Dedifferentiated amniotic fluid mesenchymal stem cell (primary cell): Measurements from ENCODE around the gene SUPT20HL2.
"Not testable (repeated sequence)": the region's sequence is repeated elsewhere in the genome, so short reads cannot be mapped to it uniquely, and the experiment has no call there.

Source experiments
- DNase-seq: peaks from one replicate; pipeline ENCODE4 v3.0.0-alpha.2; 2016; ENCODE audit errors: extremely low spot score

Gene SUPT20HL2

DNA sequence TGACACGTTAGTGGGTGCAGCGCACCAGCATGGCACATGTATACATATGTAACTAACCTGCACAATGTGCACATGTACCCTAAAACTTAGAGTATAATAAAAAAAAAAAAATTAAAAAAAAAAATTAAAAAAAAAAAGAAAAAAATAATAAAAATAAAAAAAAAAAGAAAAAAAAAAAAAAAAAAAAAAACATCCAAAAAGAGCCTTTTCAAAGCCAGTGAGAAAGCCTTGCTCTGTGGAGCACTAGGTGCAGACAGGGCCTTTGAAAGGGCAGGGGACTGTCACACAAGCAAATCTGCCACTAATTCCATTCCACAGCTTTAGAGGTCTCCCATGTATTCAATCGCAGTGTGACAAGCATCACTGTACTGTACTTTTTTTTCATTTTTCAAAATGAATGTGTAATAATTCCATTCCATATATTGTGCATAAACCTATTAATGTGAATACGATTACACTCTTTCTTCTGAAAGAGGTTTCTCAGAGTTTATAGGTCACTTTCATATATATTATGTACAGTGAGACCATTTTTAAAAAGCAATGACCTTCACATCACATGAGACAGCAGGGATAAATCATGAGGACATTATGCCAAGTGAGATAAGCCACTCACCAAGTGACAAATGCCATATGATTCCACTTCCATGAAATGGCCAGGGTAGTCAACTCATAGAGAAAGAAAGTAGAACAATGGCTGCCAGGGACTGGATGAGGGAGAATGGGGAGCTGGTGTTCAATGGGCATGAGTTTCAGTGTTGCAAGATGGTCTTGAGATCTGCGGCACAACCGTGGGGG, 4.1 kb downstream of the SUPT20HL2 start:
- not testable (repeated sequence) for DNase-seq

DNA sequence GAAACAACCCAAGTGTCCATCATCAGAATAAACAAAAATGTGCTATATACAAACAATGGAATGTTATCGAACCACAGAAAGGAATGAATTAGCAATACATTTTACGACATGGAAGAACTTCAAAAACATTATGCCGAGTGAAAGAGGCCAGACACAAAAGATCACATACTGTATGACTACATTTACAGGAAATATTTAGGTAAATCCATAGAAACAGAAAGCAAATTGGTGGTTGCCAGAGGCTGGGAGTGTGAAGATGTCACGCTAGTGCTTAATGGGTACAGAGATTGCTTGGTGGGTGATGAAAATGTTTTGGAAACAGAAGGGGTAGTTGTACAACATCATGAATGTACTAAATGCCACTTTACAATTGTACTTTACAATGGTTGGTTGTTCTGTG, 5.1 kb downstream of the SUPT20HL2 start:
- DNase-seq: not testable (repeated sequence)

DNA sequence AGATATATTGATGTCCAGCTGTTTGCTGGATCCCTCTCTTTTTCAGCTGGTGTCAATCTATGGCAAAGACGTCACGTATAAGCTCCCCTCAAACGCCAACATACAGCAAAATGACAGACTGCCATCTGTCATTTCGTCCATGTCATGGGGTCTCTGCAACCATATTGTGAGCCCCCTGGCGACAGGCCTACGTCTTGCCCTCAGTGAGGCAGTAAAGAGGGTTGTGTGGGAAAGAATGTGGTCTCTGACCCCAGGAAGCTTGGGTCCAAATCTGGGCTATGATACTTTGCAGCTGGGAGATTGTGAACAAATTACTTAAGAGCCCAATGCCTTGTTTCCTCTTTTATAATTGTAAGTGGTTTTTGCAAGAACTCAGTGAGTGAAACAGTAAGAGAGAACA, 7.4 kb downstream of the SUPT20HL2 start:
- DNase-seq: no peak

DNA sequence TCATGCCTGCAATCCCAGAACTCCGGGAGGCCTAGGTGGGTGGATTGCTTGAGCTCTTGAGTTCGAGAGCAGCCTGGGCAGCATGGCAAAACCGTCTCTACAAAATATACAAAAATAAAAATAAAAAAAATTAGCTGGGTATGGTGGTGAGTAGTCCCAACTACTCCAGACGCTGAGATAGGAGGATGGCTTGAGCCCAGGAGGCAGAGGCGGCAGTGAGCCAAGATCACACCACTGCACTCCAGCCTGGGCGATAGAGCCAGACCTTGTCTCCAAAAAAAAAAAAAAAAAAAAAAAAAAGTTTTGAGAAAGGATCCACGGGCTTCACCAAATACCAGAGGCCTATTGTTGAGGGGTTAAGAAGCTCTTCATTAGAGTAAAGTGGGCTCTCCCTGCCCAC, 8.0 kb downstream of the SUPT20HL2 start:
- no peak for DNase-seq

DNA sequence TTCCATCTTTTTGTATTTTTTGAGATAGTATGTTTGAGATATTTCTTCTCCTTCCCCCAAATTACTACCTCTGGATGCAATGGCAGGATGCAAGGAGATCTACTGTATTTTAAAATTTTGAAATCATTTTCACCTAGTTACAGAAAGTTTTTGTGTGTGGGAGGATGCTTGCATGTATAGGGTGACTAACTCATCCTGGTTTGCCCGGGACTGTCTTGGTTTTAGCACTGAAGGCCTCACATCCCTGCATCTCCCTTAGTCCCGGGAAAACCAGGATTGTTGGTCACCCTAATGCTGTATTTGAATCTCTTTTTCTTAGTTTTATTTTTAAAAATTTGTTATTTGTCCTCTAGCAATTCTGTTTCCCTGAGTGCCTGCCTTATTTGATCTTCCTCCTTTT, 12.1 kb downstream of the SUPT20HL2 start:
- DNase-seq: no peak

DNA sequence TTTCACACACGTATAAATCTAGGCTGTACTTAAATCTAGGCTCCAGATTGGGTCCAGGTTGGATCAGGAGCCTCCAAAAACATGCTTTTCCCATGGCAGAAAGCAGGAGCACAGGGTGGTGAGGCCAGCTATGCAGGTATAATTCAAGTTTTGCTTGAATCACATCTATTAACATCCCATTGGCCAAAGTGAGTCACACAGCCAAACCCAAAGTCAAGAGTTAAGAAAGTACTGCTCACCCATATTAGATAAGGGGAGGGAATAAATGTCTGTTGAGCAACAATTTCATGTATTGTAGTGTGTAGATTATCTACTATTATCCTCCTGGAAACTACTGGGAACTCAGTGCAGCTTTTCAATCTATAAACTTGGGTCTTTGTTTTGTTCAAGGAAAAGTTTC, 12.8 kb downstream of the SUPT20HL2 start:
- no peak for DNase-seq

DNA sequence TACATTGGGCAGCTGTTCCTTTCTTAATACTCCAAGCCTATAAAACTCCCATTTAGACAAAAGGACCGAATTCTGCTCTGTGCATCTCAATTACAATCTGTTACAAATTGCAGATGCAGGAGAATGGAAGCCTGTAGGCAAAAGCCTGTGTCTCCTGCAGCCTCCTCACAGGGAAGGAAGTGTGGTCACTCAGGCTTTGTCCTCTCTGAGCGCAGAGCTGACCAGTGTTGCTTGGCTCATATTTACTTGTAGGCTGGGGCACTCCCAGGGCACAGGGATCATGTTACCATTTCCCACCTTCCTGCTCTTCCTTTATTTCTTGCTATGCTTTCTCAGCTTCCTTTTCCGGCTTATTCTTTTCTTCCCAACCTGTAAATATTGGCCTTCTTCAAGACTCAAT, 15.7 kb downstream of the SUPT20HL2 start:
- DNase-seq: no peak

DNA sequence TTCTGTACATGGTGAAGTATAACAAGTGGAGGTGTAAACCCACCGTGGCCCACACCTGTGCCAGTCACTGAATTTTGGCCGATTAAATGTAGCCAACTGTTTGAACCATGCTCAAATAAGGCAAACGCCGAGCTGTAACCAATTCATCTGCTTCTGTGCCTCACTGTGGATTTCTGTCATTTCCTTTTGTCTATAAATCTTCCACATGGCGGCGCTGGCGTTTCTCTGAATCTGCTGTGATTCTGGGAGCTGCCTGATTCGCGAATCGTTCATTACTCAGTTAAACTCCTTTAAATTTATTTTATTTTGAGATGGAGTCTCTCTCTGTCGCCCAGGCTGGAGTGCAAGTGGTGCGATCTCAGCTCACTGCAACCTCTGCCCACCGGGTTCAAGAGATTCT, 19.2 kb downstream of the SUPT20HL2 start:
- DNase-seq: no peak

DNA sequence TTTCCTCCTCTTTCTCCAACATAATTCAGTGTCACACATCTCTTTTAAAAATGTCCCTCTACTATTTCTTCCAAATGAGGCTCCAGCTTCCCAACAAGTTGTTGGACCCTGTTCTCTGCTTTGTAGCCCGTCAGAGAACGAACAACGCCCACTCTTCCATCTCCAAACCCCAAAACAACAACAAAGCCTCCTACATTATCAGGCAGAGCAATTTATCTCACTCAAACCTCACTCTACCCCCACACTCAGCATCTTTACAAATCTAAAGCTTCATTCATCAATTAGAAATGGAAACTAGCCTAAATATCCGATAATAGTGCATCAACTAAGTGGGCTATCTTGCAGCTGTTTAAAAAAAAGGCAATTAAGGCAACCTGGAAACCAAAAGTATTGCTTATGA, 20.5 kb downstream of the SUPT20HL2 start:
- DNase-seq: no peak

DNA sequence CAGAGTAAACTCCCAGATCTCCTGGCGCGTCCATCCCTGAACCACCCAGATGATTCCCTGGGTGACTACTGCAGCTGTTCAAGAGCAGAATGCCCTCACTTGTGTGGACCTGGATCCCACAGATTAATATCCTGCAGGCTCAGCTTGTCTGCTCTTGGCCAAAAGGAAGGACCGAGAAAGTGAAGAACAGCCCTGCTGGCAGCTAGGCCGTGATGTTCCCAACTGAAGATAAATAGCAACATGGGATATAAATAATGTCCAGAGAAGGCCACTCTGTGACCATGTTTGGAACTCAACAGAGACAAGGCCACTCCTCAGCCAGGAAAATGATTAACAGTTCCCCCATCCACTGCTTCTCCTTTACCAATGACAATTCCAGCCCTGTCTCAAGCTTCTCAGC, 21.5 kb downstream of the SUPT20HL2 start:
- DNase-seq: no peak

DNA sequence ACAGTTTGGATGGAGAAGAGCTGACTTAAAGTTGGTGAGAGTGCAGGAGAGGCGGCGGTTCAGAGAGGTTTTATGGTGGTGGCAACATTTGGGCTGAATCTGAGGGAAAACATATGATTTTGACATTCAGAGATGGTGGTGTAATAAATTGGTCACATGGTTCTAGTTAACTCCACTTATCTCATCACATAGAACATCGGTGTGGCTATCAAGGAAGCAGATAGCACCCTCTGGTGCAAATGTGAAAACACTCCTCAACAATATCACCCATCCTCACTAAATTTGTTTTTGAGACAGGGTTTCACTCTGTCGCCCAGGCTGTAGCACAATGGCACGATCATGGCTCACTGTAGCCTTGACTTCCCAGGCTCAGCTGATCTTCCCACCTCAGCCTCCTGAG, 28.8 kb downstream of the SUPT20HL2 start:
- no peak for DNase-seq

DNA sequence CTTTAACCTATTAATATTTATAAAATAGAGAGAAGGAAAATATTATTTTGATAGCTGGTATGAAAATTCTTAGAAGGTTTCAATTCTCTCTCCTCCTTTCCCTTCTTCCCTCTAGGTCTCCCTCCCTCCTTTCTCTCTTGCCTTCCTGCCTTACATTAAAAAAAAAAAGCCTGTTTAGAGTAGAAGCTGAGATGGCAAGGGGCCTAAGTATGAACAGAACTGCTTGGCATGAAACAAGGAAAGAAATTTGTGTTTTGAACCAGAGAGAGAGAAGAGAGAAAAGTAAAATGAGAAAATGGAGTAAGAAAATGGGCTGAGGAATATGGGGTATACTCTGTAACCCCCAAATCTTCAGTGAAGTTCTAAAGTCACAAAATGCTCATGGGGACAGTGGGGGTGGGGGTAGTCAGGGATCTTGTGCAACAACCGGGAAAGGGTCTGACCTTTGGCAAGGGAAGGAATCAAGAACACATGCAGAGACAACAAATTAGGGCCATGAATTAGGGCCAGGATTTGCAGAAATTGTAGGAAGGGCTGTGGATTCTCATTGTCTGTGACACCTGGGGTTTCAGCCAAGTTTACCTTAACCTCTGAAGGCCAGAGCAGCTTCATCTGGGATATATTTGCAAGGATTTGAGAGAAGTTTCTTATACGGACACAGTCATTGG, 30.6 kb downstream of the SUPT20HL2 start:
- no peak for DNase-seq

DNA sequence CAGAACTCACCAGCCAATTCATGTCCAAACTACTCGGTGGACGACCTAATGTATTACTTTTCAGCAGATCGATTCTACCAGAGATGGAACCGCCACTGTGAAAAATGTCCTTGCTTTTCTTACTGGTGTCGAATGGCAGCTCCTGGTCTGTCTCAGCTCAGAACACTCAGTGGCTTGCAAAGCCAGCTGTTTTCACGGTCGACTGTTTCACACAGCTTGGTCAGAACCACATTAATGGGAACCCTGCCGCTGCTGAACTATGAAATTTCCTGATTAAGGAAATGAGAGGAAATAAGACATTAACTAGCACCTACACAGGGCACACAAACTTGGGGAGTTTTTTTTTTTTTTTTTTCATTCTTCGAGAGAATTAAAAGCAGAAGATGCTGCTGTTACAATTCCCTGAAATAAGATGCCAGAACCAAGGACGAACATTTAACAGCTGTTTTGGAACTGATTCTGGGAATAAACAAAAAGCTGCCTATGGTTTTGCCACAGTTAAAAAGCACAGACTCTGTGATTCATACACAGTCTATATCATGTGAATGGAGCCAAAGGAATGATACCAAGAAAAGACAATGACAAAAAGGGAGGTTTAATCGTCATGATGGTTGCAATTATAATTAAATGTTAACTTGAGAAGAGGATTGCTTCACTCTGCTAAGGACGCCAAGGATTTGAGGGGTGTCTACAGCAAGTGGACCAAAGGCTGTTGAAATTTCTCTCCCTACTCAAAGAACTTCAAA, 31.3 kb downstream of the SUPT20HL2 start:
- DNase-seq: peak; percentile 26

DNA sequence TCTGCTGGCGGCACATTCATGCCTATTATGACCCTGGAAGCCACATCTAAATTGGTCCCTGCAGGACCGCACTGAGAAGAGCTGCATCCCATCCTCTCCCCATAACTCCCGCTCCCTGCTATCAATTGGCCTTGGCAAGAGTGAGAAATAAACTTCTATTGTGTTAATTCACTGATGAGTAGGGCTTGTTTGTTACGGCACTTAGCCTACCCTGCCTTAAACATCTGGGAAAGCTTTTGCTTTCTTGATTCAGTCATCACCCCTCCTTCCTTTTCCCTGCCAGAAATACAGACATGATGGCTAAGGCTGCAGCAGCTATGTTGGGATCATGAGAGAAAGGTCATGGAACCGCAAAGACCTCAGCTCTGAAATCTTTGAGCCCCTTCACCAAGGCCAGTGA, 36.5 kb downstream of the SUPT20HL2 start:
- DNase-seq: no peak

DNA sequence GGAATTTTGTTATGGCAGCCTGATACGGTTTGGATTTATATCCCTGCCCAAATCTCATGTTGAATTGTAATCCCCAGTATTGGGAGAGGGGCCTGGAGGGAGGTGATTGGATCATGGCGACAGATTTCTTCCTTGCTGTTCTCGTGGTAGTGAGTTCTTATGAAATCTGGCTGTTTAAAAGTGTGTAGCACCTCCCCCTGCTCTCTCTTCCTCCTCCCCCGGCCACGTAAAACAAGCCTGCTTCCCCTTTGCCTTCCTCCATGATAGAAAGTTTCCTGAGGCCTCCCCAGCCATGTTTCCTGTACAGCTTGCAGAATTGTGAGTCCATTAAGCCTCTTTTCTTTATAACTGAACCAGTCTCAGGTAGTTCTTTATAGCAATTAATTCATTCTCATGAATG, 37.9 kb downstream of the SUPT20HL2 start:
- no peak for DNase-seq

DNA sequence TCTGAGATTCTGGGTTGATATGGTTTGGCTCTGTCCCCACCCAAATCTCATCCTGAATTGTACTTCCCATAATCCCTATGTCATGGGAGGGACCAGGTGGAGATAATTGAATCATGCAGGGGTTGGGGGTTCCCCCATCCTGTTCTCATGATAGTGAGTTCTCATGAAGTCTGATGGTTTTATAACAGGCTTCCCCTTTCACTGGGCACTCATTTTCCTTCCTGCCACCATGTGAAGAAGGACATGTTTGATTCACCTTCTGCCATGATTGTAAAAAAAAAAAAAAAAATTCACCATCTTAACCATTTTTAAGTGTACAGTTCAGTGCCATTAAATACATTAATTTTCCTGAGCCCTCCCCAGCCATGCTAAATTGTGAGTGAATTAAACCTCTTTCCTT, 42.6 kb downstream of the SUPT20HL2 start:
- DNase-seq: no peak

DNA sequence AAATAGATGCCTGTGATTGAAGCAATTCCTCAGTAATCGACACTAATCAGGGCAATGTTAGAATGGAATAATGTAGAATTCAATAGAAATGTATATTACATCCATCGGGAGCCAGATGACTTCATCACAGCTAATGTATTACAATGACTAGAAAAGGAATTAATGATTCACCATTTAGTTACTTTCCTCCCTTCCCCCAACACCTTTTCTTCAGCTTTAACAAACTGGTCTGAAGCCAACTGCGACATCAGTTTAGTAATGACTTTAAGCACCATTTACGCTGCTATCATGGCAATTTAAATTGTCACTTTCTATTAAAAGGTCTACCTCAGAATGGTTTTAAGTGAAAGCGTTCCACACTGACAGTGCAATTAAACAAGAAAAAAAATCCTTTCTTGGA, 45.1 kb downstream of the SUPT20HL2 start:
- DNase-seq: no peak

DNA sequence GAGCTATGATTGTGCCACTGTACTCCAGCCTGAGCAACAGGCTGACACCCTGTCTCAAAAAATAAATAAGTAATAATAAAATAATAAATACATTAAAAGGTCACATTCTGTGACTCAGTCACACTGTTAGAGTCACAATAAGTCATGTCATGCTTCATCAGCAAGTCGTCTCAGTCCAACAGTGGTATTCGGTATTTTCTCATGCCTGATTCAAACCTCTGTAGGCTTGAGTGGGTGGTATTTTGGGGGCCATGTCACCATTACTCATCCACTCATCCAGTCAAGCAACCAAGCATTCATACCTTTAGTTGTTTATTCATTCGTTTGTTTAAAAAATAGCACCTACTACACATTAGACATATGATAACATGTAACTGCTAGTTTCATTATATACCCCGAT, 46.9 kb downstream of the SUPT20HL2 start:
- no peak for DNase-seq

DNA sequence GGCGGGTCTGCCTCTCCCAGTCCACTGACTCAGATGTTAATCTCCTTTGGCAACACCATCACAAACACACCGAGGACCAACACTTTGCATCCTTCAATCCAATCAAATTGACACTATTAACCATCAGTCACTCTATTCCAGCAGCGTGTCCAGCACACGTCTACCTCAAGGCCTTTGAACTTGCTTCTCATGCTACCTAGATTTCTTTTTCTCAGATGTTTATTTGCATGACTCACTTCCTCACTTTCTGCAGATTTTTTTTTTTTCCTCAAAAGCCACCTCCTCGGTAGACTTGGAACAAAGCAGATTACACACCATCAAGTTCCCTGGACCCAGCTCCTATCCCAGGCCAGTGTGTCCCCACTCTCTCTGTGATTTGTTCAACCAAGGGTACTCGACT, 49.5 kb downstream of the SUPT20HL2 start:
- DNase-seq: no peak

DNA sequence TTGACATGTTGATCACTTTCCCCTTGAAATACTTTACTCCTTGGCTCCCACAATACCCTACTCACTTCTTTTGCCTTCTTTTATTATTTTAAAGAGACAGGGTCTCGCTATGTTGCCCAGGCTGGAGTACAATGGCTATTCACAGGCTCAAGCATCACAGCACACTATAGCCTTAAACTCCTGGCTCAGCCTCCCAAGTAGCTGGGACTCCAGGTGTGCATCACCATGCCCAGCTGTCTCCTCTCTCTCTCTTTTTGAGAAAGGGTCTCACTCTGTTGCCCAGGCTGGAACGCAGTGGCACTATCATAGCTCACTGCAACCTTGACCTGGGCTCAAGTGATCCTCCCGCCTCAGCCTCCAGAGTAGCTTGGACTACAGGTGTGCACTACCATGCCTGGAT, 51.6 kb downstream of the SUPT20HL2 start:
- no peak for DNase-seq
